ENCODE measurements around the gene NKD1.
A peak's percentile ranks its signal among the peaks of the same experiment; 100 is the strongest.

NKD1 gene

GRCh38 chr16:50631985-50632576, 83.9 kb downstream of the NKD1 start:
- no peak for DNase-seq

DNA sequence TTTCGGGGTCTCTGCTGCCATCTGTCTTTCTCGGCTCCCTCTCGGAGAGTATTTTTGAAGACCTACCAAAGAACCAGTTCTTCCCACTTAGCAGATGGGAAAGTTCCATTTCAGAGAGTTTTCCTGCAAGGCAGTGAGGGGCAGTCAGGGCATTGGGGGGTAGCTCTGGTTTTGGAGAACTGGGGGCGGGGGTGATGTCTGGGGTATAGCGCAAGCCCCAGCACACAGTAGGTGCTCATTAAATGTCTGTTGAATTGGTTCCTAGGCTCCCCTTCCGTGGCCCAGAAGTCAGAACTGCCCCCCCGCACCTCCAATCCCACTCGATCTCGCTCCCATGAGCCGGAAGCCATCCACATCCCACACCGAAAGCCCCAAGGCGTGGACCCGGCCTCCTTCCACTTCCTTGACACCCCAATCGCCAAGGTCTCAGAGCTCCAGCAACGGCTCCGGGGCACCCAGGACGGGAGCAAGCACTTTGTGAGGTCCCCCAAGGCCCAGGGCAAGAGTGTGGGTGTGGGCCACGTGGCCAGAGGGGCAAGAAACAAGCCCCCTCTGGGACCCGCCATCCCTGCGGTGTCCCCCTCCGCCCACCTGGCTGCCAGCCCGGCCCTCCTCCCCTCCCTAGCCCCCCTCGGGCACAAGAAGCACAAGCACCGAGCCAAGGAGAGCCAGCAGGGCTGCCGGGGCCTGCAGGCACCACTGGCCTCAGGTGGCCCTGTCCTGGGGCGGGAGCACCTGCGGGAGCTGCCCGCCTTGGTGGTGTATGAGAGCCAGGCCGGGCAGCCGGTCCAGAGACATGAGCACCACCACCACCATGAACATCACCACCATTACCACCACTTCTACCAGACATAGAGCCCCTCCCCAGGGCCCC, 85.0 kb downstream of the NKD1 start:
- DNase-seq = no peak

DNA sequence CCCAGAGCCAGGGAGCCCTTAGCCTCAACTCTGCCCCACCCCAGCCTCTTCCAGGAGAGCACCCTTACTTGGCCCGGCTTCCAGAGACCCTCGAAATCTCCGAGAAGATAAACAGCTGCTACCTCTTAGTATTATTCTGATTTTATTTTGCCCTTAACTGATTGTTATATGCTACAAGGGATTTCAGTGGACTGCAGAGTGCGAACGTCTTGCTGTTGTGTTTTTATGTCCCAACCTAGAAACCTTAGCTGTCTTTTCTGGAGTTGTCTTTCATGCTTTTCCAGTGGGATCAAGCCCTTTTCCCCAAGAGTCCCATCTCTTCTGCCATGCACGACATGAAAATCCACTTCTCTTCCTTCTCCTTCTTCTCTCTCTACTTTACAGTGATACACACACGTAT, 85.9 kb downstream of the NKD1 start:
- no peak for DNase-seq

DNA sequence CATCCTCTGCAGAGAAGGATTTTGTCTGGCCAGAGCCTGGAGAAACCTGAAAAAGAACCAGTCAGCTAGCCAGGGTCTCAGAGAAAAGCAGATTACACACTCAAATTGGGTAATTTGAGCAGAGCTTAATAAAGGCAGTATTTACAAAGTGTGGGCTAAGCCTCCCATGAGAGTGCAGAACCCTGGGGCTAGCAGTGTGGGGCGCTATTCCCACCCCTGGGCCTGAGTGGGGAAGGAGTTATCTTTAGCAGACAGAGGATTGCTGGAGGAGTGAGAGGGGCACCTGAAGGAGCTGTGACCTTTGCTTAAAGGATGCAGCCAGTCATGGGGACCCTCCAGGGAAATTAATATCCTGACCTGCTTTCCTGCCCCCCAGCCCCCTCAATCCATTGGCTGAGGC, 86.8 kb downstream of the NKD1 start:
- DNase-seq = no peak

GRCh38 chr16:50635505-50636392, 87.6 kb downstream of the NKD1 start:
- no peak for DNase-seq

- no peak for DNase-seq
These were observed 88.7 kb downstream of the NKD1 start for GRCh38 chr16:50636753-50637374.

DNA sequence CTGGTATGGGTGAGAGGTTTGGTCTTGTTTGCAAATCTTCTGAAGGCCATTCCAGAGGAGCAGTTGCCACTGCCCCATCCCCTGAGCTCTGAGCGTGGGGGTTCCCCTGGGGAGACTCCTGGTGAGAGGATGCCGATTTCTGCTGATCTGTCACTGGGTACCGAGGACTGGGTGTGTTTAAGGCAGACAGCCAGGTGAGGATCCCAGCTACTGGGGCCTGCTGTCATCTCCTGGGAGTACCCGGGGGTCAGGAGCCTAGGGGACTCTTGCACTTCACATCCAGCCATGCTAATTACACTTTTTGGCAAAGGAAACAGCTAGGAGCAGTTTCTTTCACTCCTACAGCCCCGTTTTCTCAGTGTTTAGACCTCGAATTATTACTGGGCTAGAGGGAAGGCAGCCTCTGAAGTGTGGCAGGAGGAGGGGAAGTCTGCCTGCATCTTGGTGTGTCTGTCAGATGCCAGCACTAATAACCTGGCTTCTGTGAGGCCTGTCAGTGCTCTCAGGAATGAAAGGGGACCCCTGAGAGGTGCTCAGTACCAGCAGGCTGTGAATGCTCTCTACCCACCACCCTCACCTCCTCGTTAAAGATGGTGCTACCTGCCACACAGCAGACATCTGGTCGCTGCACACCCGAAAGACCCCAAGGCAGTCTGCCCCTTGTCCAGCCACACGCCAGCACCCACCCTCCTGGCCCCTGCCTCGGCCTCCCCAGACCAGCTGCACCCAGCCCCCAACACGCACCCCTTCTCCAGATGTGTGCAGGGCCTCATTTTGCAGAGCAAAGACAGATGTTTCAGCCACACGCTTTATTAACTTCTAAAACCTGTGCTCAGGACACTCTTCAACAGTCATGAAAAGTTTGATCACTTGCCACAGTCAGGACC, 89.8 kb downstream of the NKD1 start:
- no peak for DNase-seq

DNA sequence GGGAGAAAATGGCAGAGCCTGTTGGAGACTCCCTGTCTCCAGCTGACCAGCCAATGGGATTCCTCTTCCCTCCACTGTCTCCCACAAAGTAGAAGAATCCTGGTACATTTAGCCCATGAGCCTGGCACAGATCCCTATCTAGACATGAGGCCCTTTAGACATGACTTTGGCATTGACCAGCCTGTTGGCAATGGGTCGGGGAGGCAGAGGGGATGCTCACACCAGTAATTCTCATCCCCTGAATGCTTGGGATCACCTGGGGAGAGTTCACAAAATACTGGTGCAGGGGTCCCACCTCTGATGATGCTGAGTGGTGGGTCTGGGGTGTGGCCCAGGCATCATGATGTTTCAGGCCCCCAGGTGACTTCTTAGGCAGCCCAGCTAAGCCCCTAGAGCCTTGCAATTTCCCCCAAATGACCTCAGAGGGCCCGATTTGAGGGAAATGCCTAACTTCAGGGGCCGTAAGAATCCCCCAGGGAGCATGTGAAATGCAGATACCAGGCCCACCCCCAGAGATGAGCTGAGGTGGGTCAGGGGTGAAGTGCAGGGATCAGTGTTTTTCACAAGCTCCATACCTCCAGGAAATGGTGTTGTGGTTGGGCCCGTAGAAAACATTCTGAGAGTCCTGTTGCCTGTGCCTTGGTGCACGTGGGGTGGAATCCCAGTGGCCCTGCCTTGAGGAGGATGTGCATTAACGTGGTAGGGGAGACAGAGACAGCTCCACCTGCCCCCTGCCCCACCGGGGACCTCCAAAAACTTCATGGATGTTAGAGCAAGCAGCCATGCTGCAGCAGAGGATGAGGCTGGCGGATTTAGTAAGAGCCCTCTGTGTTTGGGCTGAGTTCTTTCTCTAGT, 90.8 kb downstream of the NKD1 start:
- DNase-seq = no peak

- DNase-seq = no peak
These were observed 92.2 kb downstream of the NKD1 start for GRCh38 chr16:50640391-50640790.

DNA sequence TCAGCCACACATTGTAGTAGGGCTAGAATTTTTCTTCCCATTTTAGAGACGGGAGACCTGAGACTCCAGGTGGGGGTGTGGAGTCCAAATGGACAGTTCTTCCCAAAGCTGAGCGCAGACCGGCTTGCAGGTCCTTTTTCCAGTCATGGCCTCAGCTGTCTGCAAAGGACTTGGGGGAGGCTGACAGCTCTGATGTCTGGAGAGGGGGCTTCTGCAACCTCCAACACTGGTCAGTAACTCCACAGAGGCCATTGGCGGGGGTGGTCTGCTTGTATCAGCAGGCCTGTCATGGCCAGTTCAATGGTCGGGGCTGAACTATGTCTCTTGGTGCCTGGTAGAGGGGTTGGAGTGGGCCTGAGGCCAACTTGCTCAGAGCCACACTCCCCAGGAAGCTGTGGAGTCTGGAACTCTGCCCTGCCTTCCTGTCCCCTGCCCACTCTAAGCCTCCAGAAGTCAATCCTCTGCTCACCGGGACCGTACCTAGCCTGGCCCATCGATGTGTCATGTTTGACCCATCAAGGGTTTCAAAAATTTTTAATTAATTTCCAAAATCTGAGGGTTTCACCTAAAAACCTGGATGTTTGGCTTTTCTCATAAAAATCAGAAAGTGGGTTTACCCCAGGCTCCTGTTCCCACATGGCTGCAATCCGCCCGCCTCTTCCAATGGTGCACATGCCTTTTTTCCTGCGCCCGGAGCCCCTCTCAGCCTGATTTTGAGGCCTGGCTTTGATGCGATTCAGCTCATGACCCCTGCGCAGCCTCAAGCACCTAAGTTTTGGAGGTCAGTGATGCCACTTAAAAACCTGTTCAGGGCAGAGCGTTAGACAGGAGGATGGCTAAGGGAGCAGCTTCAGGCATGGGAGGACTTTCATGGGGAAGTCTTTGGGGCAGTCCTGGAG, 93.0 kb downstream of the NKD1 start:
- DNase-seq = no peak

GRCh38 chr16:50641818-50642187, 93.6 kb downstream of the NKD1 start:
- DNase-seq = no peak

GRCh38 chr16:50642349-50642748, 94.2 kb downstream of the NKD1 start:
- DNase-seq = no peak

DNA sequence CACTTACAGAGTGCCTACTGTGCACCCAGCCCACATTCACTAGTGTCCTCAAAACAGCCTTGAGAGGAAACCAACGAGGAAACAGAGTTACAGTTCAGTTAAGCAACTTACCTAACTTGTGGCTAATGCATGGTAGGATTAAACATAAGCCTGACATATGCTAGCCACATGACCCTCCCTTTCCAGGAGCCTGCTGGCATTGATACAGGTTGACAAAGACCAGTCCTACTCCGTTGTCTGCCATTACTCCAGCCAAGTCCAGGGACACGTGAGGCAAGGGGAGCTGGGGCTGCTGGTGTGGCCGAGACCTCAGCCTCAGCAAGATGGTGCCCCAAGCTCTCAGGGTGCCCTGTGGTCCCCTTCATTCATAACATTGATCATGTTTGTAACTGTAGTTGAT, 95.0 kb downstream of the NKD1 start:
- no peak for DNase-seq

- no peak for DNase-seq
These were observed 96.0 kb downstream of the NKD1 start for GRCh38 chr16:50644245-50644644.

DNA sequence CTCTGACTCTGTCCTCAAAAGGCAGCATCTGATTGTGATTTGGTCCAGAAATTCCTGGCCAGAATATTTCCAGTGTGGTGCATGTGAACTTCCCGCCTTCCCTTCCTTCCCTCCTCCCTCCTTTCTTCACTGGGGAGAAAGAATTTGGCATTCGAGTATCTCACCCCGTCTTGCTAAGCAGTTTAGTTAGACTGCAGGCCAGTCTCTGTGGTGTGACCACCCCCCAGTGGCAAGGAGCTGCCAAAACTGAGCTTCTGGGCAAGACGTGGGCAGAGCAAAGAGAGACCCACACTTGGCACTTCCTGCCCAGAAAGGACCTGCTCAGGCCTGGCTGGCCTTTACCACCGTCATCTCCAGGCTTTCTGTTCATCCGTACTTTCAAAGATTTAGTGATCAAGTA, 96.5 kb downstream of the NKD1 start:
- peak; percentile 26 to 71 for DNase-seq

DNA sequence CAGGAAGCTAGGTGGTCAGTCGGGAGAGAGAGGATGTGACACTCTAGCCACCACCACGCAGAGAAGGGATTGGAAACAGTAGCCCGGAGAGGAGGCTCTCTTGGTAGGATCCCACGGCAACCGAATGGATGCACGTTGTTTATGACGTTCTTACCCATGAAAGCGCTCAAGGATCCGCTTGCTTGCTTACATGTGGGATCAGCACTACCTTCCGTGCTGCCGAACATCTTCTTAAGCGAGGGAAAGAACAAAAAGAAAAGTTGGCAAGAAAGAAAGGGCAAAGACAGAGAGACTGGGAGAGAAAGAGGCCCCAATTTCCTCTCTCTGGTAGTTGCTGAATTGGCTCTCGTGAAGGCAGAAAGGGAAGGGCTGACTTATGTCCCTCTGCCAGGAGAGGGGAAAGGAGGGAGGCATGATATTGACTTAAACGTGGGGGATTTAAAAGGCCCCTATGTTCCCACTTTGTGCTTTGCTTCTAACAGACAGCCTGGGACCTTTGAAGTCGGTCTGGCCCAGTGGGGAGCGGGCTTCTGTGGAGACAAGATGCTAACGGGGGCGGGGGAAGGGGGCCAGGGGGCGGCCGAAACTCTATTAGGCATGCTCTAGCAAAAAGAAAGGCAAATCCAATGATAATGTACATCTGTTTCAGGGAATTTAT, 97.5 kb downstream of the NKD1 start:
- no peak for DNase-seq

- DNase-seq = no peak
These were observed 98.1 kb downstream of the NKD1 start for GRCh38 chr16:50646345-50646744.

- DNase-seq = no peak
These were observed 103.7 kb downstream of the NKD1 start for GRCh38 chr16:50651835-50652438.

Data from inflammatory macrophage (primary cell).